Glutamatergic neuron (in vitro differentiated cells): ENCODE data around the gene GALNT7. TPM values are rescaled to one million over a fixed set of nuclear protein-coding genes. Genes with fewer than 3 reads are reported as not detected.

ENCODE experiments used
- DNase-seq: peaks from one replicate; pipeline ENCODE4 v3.0.0; 2022
- H3K27ac Mint-ChIP-seq: one replicate; pipeline ENCODE4 v1.8.0; 2020; ENCODE audit warnings: mild to moderate bottlenecking, mixed read lengths, inconsistent platforms; ENCODE audit not compliant: unreplicated experiment
- H3K27me3 Mint-ChIP-seq: one replicate; pipeline ENCODE4 v1.8.0; 2020; ENCODE audit warnings: mild to moderate bottlenecking, moderate library complexity, mixed read lengths, inconsistent platforms; ENCODE audit not compliant: unreplicated experiment
- H3K36me3 Mint-ChIP-seq: one replicate; pipeline ENCODE4 v1.8.0; 2020; ENCODE audit warnings: mild to moderate bottlenecking, mixed read lengths, inconsistent platforms; ENCODE audit not compliant: unreplicated experiment
- H3K4me1 Mint-ChIP-seq: one replicate; pipeline ENCODE4 v1.8.0; 2020; ENCODE audit warnings: mild to moderate bottlenecking, low read depth, mixed read lengths, inconsistent platforms; ENCODE audit not compliant: unreplicated experiment
- H3K4me3 Mint-ChIP-seq: one replicate; pipeline ENCODE4 v1.8.0; 2020; ENCODE audit warnings: mild to moderate bottlenecking, mixed read lengths, inconsistent platforms; ENCODE audit not compliant: unreplicated experiment
- H3K9me3 Mint-ChIP-seq: one replicate; pipeline ENCODE4 v1.8.0; 2020; ENCODE audit warnings: mild to moderate bottlenecking, moderate library complexity, mixed read lengths, inconsistent platforms; ENCODE audit not compliant: unreplicated experiment
- CTCF ChIP-seq: fragments of 200-600 bp; sonication (generic); IDR thresholded peaks from one replicate; pipeline ENCODE4 v1.5.0; 2021; ENCODE audit not compliant: partially characterized antibody, unreplicated experiment
- total RNA-seq: library from RNA; stranded (reverse); fragmentation: NEBNext Ultra II Directional; extraction: Animal tissue kit (Norgen Biotek cat#: 25700); gene quantifications from one replicate; pipeline ENCODE4 v1.2.1, GENCODE V29; 2021; ENCODE audit not compliant: unreplicated experiment

GALNT7 gene
- total RNA-seq, 1 donor from 2014 or later, result 17.9 TPM

- Mint-ChIP-seq H3K27me3 (no peaks in the 10 kb centered on the region), H3K36me3 (no peaks in the 10 kb centered on the region), H3K4me3 (no peak overlapping the region), H3K9me3 (no peaks in the 10 kb centered on the region), H3K27ac (no peak overlapping the region), H3K4me1 (no peaks in the 10 kb centered on the region)
- no peak for DNase-seq
- no peak for TF ChIP-seq CTCF
These were observed 156.6 kb downstream of the GALNT7 start for GRCh38 chr4:173325007-173325736.

GRCh38 chr4:173328236-173328901 is 159.8 kb downstream of the GALNT7 start:
- no peak for TF ChIP-seq CTCF
- Mint-ChIP-seq H3K27ac (no peak overlapping the region), H3K4me1 (peaks cover 5% of the 10 kb centered on the region), H3K27me3 (no peaks in the 10 kb centered on the region), H3K4me3 (no peak overlapping the region), H3K9me3 (peaks cover 2% of the 10 kb centered on the region), H3K36me3 (no peaks in the 10 kb centered on the region)
- no peak for DNase-seq

GRCh38 chr4:173330590-173330989 is 162.0 kb downstream of the GALNT7 start:
- H3K4me1 Mint-ChIP-seq, result peaks cover 7% of the 10 kb centered on the region
- no peak overlapping the region for H3K4me3 Mint-ChIP-seq
- H3K9me3 Mint-ChIP-seq, result peaks cover 11% of the 10 kb centered on the region
- TF ChIP-seq CTCF, result no peak
- H3K36me3 Mint-ChIP-seq, result no peaks in the 10 kb centered on the region
- H3K27me3 Mint-ChIP-seq, result peaks cover 3% of the 10 kb centered on the region
- no peak for DNase-seq
- H3K27ac Mint-ChIP-seq, result no peak overlapping the region

- H3K4me1 Mint-ChIP-seq, result peaks cover 7% of the 10 kb centered on the region
- peaks cover 3% of the 10 kb centered on the region for H3K27me3 Mint-ChIP-seq
- no peak for TF ChIP-seq CTCF
- no peak for DNase-seq
- H3K36me3 Mint-ChIP-seq, result no peaks in the 10 kb centered on the region
- H3K27ac Mint-ChIP-seq, result no peak overlapping the region
- H3K9me3 Mint-ChIP-seq, result peaks cover 12% of the 10 kb centered on the region
- peak overlapping the region; percentile 68 for H3K4me3 Mint-ChIP-seq
These were observed 163.4 kb downstream of the GALNT7 start for GRCh38 chr4:173332021-173332487.
